ENCODE data around the gene DR1.
"Not testable (repeated sequence)": the region's sequence is repeated elsewhere in the genome, so short reads cannot be mapped to it uniquely, and the experiment has no call there.

DNA sequence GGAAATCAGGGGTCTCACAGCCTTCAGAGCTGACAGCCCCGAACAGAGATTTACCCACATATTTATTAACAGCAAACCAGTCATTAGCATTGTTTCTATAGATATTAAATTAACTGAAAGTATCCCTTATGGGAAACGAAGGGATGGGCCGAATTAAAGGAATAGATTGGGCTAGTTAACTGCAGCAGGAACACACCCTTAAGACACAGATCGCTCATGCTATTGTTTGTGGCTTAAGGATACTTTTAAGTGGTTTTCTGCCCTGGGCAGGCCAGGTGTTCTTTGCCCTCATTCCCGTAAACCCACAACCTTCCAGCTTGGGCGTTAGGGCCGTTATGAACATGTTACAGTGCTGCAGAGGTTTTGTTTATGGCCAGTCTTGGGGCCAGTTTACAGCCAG lies 40.6 kb downstream of the DR1 start:
- TF ChIP-seq, protein P1, sequence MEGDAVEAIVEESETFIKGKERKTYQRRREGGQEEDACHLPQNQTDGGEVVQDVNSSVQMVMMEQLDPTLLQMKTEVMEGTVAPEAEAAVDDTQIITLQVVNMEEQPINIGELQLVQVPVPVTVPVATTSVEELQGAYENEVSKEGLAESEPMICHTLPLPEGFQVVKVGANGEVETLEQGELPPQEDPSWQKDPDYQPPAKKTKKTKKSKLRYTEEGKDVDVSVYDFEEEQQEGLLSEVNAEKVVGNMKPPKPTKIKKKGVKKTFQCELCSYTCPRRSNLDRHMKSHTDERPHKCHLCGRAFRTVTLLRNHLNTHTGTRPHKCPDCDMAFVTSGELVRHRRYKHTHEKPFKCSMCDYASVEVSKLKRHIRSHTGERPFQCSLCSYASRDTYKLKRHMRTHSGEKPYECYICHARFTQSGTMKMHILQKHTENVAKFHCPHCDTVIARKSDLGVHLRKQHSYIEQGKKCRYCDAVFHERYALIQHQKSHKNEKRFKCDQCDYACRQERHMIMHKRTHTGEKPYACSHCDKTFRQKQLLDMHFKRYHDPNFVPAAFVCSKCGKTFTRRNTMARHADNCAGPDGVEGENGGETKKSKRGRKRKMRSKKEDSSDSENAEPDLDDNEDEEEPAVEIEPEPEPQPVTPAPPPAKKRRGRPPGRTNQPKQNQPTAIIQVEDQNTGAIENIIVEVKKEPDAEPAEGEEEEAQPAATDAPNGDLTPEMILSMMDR (IDR thresholded peaks at IDR 0.05; ENCODE audit: low read length): not testable (repeated sequence)
- TF ChIP-seq EZH2 (IDR thresholded peaks at IDR 0.05; ENCODE audit: borderline replicate concordance, low read length): not testable (repeated sequence)
